Ovary (tissue), 3 donors: ENCODE results near the gene MAD2L1BP.

ENCODE experiments used
- CTCF ChIP-seq, 3 donors: fragments of 450-650 bp in 2 of 3; fragments of 200-600 bp in 1 of 3; IDR thresholded peaks; one replicate each; pipeline versions ENCODE4 v1.5.1 to v1.8.0; 2016 to 2022; ENCODE audit warnings: antibody characterized with exemption in 3 of 3, mild to moderate bottlenecking in 1 of 3
- EP300 ChIP-seq: sonication (generic); formaldehyde crosslinking; IDR thresholded peaks from one replicate; pipeline ENCODE4 v1.6.1; 2017; ENCODE audit warnings: antibody characterized with exemption
- POLR2A ChIP-seq: fragments of 450-650 bp; IDR thresholded peaks from one replicate; pipeline ENCODE4 v1.6.1; 2017; ENCODE audit warnings: antibody characterized with exemption, mild to moderate bottlenecking, moderate library complexity
- donor health status: DM: no; HTN: no; CAD: no.

DNA sequence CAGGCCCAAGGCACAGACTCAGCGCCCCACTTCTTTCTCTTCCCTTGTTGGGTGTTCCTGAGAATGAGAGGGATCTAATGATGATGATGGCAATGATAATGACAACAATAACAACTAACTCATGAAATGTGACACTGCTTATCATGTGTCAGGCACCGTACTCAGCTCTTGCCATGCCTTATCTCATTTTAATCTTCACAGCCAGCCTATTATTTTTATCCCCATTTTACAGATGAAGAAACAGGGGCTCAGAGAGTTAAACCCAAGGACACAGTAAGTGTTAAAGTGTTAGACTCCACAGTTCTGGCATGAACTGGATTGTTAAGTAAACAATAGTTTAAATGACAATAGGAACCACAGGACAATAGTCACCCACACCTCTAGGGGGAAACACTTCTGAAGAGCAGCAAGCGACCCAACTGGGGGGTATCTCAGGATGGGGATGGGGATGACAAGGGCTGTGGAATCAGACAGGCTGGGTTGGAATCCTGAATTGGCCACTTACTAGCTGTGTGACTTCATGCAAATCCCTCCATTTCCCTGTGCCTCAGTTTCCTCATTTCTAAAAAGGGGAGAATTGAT is 21.7 kb downstream of the MAD2L1BP start:
- TF ChIP-seq CTCF (IDR thresholded peaks at IDR 0.05): no peak
- no peak for TF ChIP-seq POLR2A
- TF ChIP-seq EP300: no peak
